Tibial nerve (tissue), 4 donors: ENCODE data around the gene METRNL.
A peak's percentile ranks its signal among the peaks of the same experiment; 100 is the strongest.

ENCODE experiments used
- CTCF ChIP-seq, 5 experiments: fragments of 200-600 bp in 3 of 5; fragments of 450-650 bp in 2 of 5; sonication (generic) in 3 of 5; IDR thresholded peaks; one replicate each; pipeline ENCODE4 v1.5.1; 2016 to 2019; ENCODE audit warnings: antibody characterized with exemption in 5 of 5, mild to moderate bottlenecking in 3 of 5, moderate library complexity in 2 of 5
- EP300 ChIP-seq, 2 donors: sonication (generic); formaldehyde crosslinking; IDR thresholded peaks; one replicate each; pipeline ENCODE4 v1.6.1; 2017; ENCODE audit warnings: antibody characterized with exemption in 2 of 2, mild to moderate bottlenecking in 1 of 2
- POLR2A ChIP-seq, 2 donors: fragments of 450-650 bp; IDR thresholded peaks; one replicate each; pipeline ENCODE4 v1.6.1; 2017; ENCODE audit warnings: antibody characterized with exemption in 2 of 2, mild to moderate bottlenecking in 2 of 2, moderate library complexity in 2 of 2

- TF ChIP-seq CTCF (IDR thresholded peaks at IDR 0.05): no peak
- TF ChIP-seq POLR2A (IDR thresholded peaks at IDR 0.05): peak in 1 of 2 donors; percentile 22
- peak in 1 of 2 donors; percentile 47 for TF ChIP-seq EP300 (IDR thresholded peaks at IDR 0.05)
These were observed 24.0 kb downstream of the METRNL start for GRCh38 chr17:83103200-83103942.
